Endothelial cell (in vitro differentiated cells): ENCODE results near the gene TMEM178B. TPM values are rescaled to one million over a fixed set of nuclear protein-coding genes. Genes with fewer than 3 reads are reported as not detected.

Experiments
- DNase-seq: peaks from one replicate; pipeline ENCODE4 v3.0.0; 2021; ENCODE audit warnings: low spot score
- H3K27ac Mint-ChIP-seq: one replicate; pipeline ENCODE4 v1.8.0; 2021; ENCODE audit warnings: mixed read lengths, inconsistent platforms; ENCODE audit not compliant: unreplicated experiment
- H3K27me3 Mint-ChIP-seq: one replicate; pipeline ENCODE4 v1.8.0; 2021; ENCODE audit warnings: mild to moderate bottlenecking, moderate library complexity, mixed read lengths, inconsistent platforms; ENCODE audit not compliant: unreplicated experiment
- H3K36me3 Mint-ChIP-seq: one replicate; pipeline ENCODE4 v1.8.0; 2021; ENCODE audit warnings: mild to moderate bottlenecking, low read depth, mixed read lengths, inconsistent platforms; ENCODE audit not compliant: unreplicated experiment
- H3K4me1 Mint-ChIP-seq: one replicate; pipeline ENCODE4 v1.8.0; 2021; ENCODE audit warnings: mild to moderate bottlenecking, mixed read lengths, inconsistent platforms; ENCODE audit not compliant: unreplicated experiment
- H3K4me3 Mint-ChIP-seq: one replicate; pipeline ENCODE4 v1.8.0; 2021; ENCODE audit warnings: mild to moderate bottlenecking, mixed read lengths, inconsistent platforms; ENCODE audit not compliant: unreplicated experiment
- H3K9me3 Mint-ChIP-seq: one replicate; pipeline ENCODE4 v1.8.0; 2021; ENCODE audit warnings: mixed read lengths, inconsistent platforms; ENCODE audit not compliant: unreplicated experiment
- CTCF ChIP-seq: fragments of 200-600 bp; sonication (generic); IDR thresholded peaks from one replicate; pipeline ENCODE4 v1.5.0; 2021; ENCODE audit warnings: antibody characterized with exemption; ENCODE audit not compliant: unreplicated experiment
- total RNA-seq: library from RNA; stranded (reverse); fragmentation: NEBNext Ultra II Directional; extraction: Animal tissue kit (Norgen Biotek cat#: 25700); gene quantifications from one replicate; pipeline ENCODE4 v1.2.1, GENCODE V29; 2021; ENCODE audit not compliant: unreplicated experiment

The TMEM178B gene
- total RNA-seq, 1 donor from 2014 or later = 0.28 TPM

- no peak for TF ChIP-seq CTCF
- Mint-ChIP-seq H3K9me3 (no peaks in the 10 kb centered on the region), H3K27ac (no peak overlapping the region), H3K27me3 (no peaks in the 10 kb centered on the region), H3K4me1 (no peaks in the 10 kb centered on the region), H3K36me3 (no peaks in the 10 kb centered on the region), H3K4me3 (no peak overlapping the region)
- DNase-seq = no peak
Measured at GRCh38 chr7:141416650-141417270, 342.9 kb downstream of the TMEM178B start.

- no peak for DNase-seq
- H3K4me1 Mint-ChIP-seq = no peaks in the 10 kb centered on the region
- TF ChIP-seq CTCF = no peak
- no peak overlapping the region for H3K4me3 Mint-ChIP-seq
- H3K36me3 Mint-ChIP-seq = no peaks in the 10 kb centered on the region
- H3K27ac Mint-ChIP-seq = no peak overlapping the region
- no peaks in the 10 kb centered on the region for H3K9me3 Mint-ChIP-seq
- H3K27me3 Mint-ChIP-seq = no peaks in the 10 kb centered on the region
Measured at GRCh38 chr7:141417506-141417905, 343.6 kb downstream of the TMEM178B start.

GRCh38 chr7:141418066-141418465 is 344.2 kb downstream of the TMEM178B start:
- DNase-seq = no peak
- no peak for TF ChIP-seq CTCF
- no peak overlapping the region for H3K27ac Mint-ChIP-seq
- no peaks in the 10 kb centered on the region for H3K36me3 Mint-ChIP-seq
- no peaks in the 10 kb centered on the region for H3K27me3 Mint-ChIP-seq
- no peak overlapping the region for H3K4me3 Mint-ChIP-seq
- no peaks in the 10 kb centered on the region for H3K9me3 Mint-ChIP-seq
- no peaks in the 10 kb centered on the region for H3K4me1 Mint-ChIP-seq

GRCh38 chr7:141421306-141421705 is 347.4 kb downstream of the TMEM178B start:
- Mint-ChIP-seq H3K27ac (no peak overlapping the region), H3K36me3 (no peaks in the 10 kb centered on the region), H3K4me1 (no peaks in the 10 kb centered on the region), H3K4me3 (no peak overlapping the region), H3K9me3 (no peaks in the 10 kb centered on the region), H3K27me3 (no peaks in the 10 kb centered on the region)
- DNase-seq = no peak
- TF ChIP-seq CTCF = no peak

GRCh38 chr7:141427134-141427533 is 353.3 kb downstream of the TMEM178B start:
- no peaks in the 10 kb centered on the region for H3K9me3 Mint-ChIP-seq
- H3K4me1 Mint-ChIP-seq = peaks cover 14% of the 10 kb centered on the region
- H3K27me3 Mint-ChIP-seq = peaks cover 1% of the 10 kb centered on the region
- no peak overlapping the region for H3K4me3 Mint-ChIP-seq
- H3K27ac Mint-ChIP-seq = no peak overlapping the region
- DNase-seq = no peak
- no peaks in the 10 kb centered on the region for H3K36me3 Mint-ChIP-seq
- no peak for TF ChIP-seq CTCF
